Measurements from ENCODE around the gene PBX3. TPM values are rescaled to one million over a fixed set of nuclear protein-coding genes. Genes with fewer than 3 reads are reported as not detected.

Gene PBX3
- total RNA-seq, 2 donors from 2014 or later: 71.1 to 91.5 TPM

DNA sequence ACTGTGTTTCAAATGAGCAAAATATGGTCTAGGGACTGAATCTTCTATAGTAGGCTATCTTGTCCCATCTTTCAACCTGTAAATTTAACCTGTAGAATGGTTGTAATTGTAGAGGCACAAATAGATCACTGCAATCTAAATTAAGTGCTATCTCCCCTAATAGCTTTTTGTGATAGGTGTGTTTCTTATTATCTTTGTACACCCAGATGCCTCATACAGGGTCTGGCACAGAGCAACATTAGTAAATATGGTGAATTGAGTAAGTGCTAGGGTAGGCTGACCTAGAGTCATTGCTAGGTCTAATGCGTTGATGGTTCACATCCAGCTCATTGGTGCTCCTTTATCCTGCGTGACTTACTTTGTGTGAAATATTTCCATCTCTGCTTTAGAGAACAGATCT, 100.6 kb downstream of the PBX3 start:
- Histone ChIP-seq H3K27me3 (no peaks in the 10 kb centered on the region), H3K36me3 (no peaks in the 10 kb centered on the region), H3K4me3 (no peak overlapping the region), H3K4me1 (peaks cover 0 to 18% of the 10 kb centered on the region in 2 donors), H3K27ac (no peak overlapping the region), H3K9me3 (no peaks in the 10 kb centered on the region)
- TF ChIP-seq, protein P1, sequence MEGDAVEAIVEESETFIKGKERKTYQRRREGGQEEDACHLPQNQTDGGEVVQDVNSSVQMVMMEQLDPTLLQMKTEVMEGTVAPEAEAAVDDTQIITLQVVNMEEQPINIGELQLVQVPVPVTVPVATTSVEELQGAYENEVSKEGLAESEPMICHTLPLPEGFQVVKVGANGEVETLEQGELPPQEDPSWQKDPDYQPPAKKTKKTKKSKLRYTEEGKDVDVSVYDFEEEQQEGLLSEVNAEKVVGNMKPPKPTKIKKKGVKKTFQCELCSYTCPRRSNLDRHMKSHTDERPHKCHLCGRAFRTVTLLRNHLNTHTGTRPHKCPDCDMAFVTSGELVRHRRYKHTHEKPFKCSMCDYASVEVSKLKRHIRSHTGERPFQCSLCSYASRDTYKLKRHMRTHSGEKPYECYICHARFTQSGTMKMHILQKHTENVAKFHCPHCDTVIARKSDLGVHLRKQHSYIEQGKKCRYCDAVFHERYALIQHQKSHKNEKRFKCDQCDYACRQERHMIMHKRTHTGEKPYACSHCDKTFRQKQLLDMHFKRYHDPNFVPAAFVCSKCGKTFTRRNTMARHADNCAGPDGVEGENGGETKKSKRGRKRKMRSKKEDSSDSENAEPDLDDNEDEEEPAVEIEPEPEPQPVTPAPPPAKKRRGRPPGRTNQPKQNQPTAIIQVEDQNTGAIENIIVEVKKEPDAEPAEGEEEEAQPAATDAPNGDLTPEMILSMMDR (IDR thresholded peaks at IDR 0.05): no peak
- no peak for DNase-seq (ENCODE audit: low spot score)

- Histone ChIP-seq H3K36me3 (no peaks in the 10 kb centered on the region), H3K27ac (no peak overlapping the region), H3K4me3 (no peak overlapping the region), H3K4me1 (peaks cover 0 to 12% of the 10 kb centered on the region in 2 donors), H3K27me3 (no peaks in the 10 kb centered on the region), H3K9me3 (no peaks in the 10 kb centered on the region)
- TF ChIP-seq, protein P1 (IDR thresholded peaks at IDR 0.05): no peak
- no peak for DNase-seq (ENCODE audit: low spot score)
Measured at GRCh38 chr9:125850106-125850632, 103.0 kb downstream of the PBX3 start.

GRCh38 chr9:125850763-125851162, 103.6 kb downstream of the PBX3 start:
- Histone ChIP-seq H3K27ac (no peak overlapping the region), H3K4me3 (no peak overlapping the region), H3K9me3 (no peaks in the 10 kb centered on the region), H3K4me1 (peaks cover 0 to 12% of the 10 kb centered on the region in 2 donors), H3K36me3 (no peaks in the 10 kb centered on the region), H3K27me3 (no peaks in the 10 kb centered on the region)
- no peak for DNase-seq (ENCODE audit: low spot score)
- TF ChIP-seq, protein P1 (IDR thresholded peaks at IDR 0.05): no peak

DNA sequence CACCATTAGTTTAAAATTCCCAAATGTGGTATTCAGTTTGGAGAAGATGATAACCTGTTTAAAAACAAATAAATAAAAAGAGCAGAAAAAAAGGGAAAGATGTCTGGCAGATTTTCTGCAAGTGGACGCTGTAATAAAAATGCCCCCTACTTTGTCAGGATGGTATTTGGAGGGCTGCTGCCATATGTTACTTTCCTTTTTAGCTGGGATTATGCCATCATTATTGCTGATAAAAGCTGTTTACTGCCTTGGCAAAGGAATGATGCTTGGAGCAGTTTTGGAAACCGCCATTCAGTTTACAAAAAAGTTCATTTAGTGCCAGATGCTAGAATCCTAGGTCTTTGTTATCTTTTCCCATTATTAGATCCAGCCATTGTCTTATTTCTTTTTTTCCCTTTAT, 104.8 kb downstream of the PBX3 start:
- Histone ChIP-seq H3K27ac (no peak overlapping the region), H3K36me3 (no peaks in the 10 kb centered on the region), H3K9me3 (no peaks in the 10 kb centered on the region), H3K4me1 (peaks cover 0 to 12% of the 10 kb centered on the region in 2 donors), H3K4me3 (no peak overlapping the region), H3K27me3 (no peaks in the 10 kb centered on the region)
- DNase-seq (ENCODE audit: low spot score): no peak
- TF ChIP-seq, protein P1 (IDR thresholded peaks at IDR 0.05): no peak

GRCh38 chr9:125852386-125852785, 105.2 kb downstream of the PBX3 start:
- Histone ChIP-seq H3K4me3 (no peak overlapping the region), H3K4me1 (peaks cover 0 to 12% of the 10 kb centered on the region in 2 donors), H3K27ac (no peak overlapping the region), H3K27me3 (no peaks in the 10 kb centered on the region), H3K9me3 (no peaks in the 10 kb centered on the region), H3K36me3 (no peaks in the 10 kb centered on the region)
- DNase-seq (ENCODE audit: low spot score): no peak
- TF ChIP-seq, protein P1 (IDR thresholded peaks at IDR 0.05): no peak
